HEK293 (cell line): Measurements from ENCODE around the gene DRC3.

Experiments used
- CTCF ChIA-PET: fragments of 350-600 bp; formaldehyde crosslinking; extraction: SDS; loops from one replicate; lab custom pipeline; 2021; ENCODE audit warnings: antibody characterized with exemption; lab: Yijun Ruan, JAX
- POLR2A ChIA-PET: fragments of 300-600 bp; formaldehyde crosslinking; extraction: SDS; loops from one replicate; lab custom pipeline; 2020; ENCODE audit warnings: antibody characterized with exemption, inconsistent platforms; lab: Yijun Ruan, JAX
- H3K27ac ChIP-seq: fragments of 200-500 bp; sonication (Bioruptor generic); 2 replicates; pipeline ENCODE4 v1.5.1; 2014; ENCODE audit warnings: low read depth, low read length, control low read depth, inconsistent platforms; ENCODE audit errors: extremely low read depth
- H3K36me3 ChIP-seq, 2 experiments: fragments of 200-500 bp in 1 of 2; sonication (Bioruptor generic) in 1 of 2; 1 replicate in 1 of 2; 2 replicates in 1 of 2; pipeline ENCODE4 v1.5.1; 2014 to 2017; ENCODE audit warnings: inconsistent platforms in 2 of 2, low read length in 2 of 2; ENCODE audit not compliant: control insufficient read depth in 2 of 2, insufficient read depth in 1 of 2
- H3K4me1 ChIP-seq: fragments of 200-500 bp; sonication (Bioruptor generic); 2 replicates; pipeline ENCODE4 v1.5.1; 2014; ENCODE audit warnings: mild to moderate bottlenecking, low read length, inconsistent platforms; ENCODE audit not compliant: control insufficient read depth, insufficient read depth
- H3K4me3 ChIP-seq: 2 replicates; pipeline ENCODE4 v1.5.1; 2011; ENCODE audit warnings: low read depth, mild to moderate bottlenecking, control low read depth, low read length, moderate library complexity
- H3K9me3 ChIP-seq: fragments of 200-500 bp; sonication (Bioruptor generic); 2 replicates; pipeline ENCODE4 v1.5.1; 2014; ENCODE audit warnings: low read depth, low read length, inconsistent platforms; ENCODE audit not compliant: control insufficient read depth, insufficient read depth
- BCL11A ChIP-seq: fragments of 450-650 bp; formaldehyde crosslinking; IDR thresholded peaks from 2 replicates; pipeline ENCODE4 v1.5.1; 2016; ENCODE audit warnings: low read depth, missing biosample characterization, missing genetic modification characterization
- GLIS2 ChIP-seq: fragments of 450-650 bp; formaldehyde crosslinking; IDR thresholded peaks from 2 replicates; pipeline ENCODE4 v1.5.1; 2016; ENCODE audit warnings: missing biosample characterization, missing genetic modification characterization
- HOXA7 ChIP-seq: sonication (generic); formaldehyde crosslinking; IDR thresholded peaks from 2 replicates; pipeline ENCODE4 v1.8.1; 2022; ENCODE audit warnings: missing genetic modification reagents, borderline replicate concordance
- HOXD13 ChIP-seq: sonication (generic); formaldehyde crosslinking; IDR thresholded peaks from 2 replicates; pipeline ENCODE4 v1.8.0; 2022; ENCODE audit warnings: missing genetic modification reagents, borderline replicate concordance
- IKZF3 ChIP-seq: fragments of 450-650 bp; IDR thresholded peaks from 2 replicates; pipeline ENCODE4 v1.5.0; 2018; ENCODE audit warnings: missing biosample characterization, mild to moderate bottlenecking, missing genetic modification characterization, moderate library complexity
- KLF1 ChIP-seq: fragments of 450-650 bp; formaldehyde crosslinking; IDR thresholded peaks from 2 replicates; pipeline ENCODE4 v1.5.1; 2016; ENCODE audit warnings: missing biosample characterization, missing genetic modification characterization
- KLF16 ChIP-seq: fragments of 450-650 bp; formaldehyde crosslinking; IDR thresholded peaks from 2 replicates; pipeline ENCODE4 v1.5.1; 2017; ENCODE audit warnings: missing biosample characterization, missing genetic modification characterization
- KLF8 ChIP-seq: fragments of 450-650 bp; formaldehyde crosslinking; IDR thresholded peaks from 2 replicates; pipeline ENCODE4 v1.5.1; 2016; ENCODE audit warnings: missing biosample characterization, missing genetic modification characterization
- PRDM1 ChIP-seq: fragments of 450-650 bp; formaldehyde crosslinking; IDR thresholded peaks from 2 replicates; pipeline ENCODE4; 2016; ENCODE audit warnings: missing biosample characterization, missing genetic modification characterization
- SP3 ChIP-seq: fragments of 450-650 bp; formaldehyde crosslinking; IDR thresholded peaks from 2 replicates; pipeline ENCODE4 v1.5.1; 2016; ENCODE audit warnings: missing biosample characterization, missing genetic modification characterization
- SP7 ChIP-seq: fragments of 450-650 bp; formaldehyde crosslinking; IDR thresholded peaks from 2 replicates; pipeline ENCODE4 v1.5.1; 2016; ENCODE audit warnings: missing biosample characterization, missing genetic modification characterization
- ZBTB17 ChIP-seq: fragments of 450-650 bp; formaldehyde crosslinking; IDR thresholded peaks from 2 replicates; pipeline ENCODE4 v1.5.1; 2016; ENCODE audit warnings: missing biosample characterization, missing genetic modification characterization
- ZBTB7A ChIP-seq: fragments of 450-650 bp; formaldehyde crosslinking; IDR thresholded peaks from 2 replicates; pipeline ENCODE4 v1.5.1; 2016; ENCODE audit warnings: low read depth, missing biosample characterization, missing genetic modification characterization
- ZEB2 ChIP-seq: fragments of 450-650 bp; formaldehyde crosslinking; IDR thresholded peaks from 2 replicates; pipeline ENCODE4 v1.5.1; 2016; ENCODE audit warnings: missing biosample characterization, missing genetic modification characterization
- ZNF292 ChIP-seq: fragments of 450-650 bp; formaldehyde crosslinking; IDR thresholded peaks from 2 replicates; pipeline ENCODE4 v1.5.1; 2016; ENCODE audit warnings: low read depth, missing biosample characterization, missing genetic modification characterization, borderline replicate concordance
- ZNF341 ChIP-seq: fragments of 450-650 bp; formaldehyde crosslinking; IDR thresholded peaks from 2 replicates; pipeline ENCODE4; 2016; ENCODE audit warnings: low read depth, missing biosample characterization, missing genetic modification characterization
- ZNF501 ChIP-seq: fragments of 450-650 bp; formaldehyde crosslinking; IDR thresholded peaks from 2 replicates; pipeline ENCODE4 v1.5.1; 2016; ENCODE audit warnings: missing biosample characterization, missing genetic modification characterization
- ZNF530 ChIP-seq: fragments of 450-650 bp; formaldehyde crosslinking; IDR thresholded peaks from 2 replicates; pipeline ENCODE4 v1.5.1; 2016; ENCODE audit warnings: low read depth, missing biosample characterization, missing genetic modification characterization
- ZNF561 ChIP-seq: fragments of 450-650 bp; IDR thresholded peaks from 2 replicates; pipeline ENCODE4 v1.5.1; 2018; ENCODE audit warnings: missing biosample characterization, missing genetic modification characterization, borderline replicate concordance
- ZNF571 ChIP-seq: fragments of 450-650 bp; formaldehyde crosslinking; IDR thresholded peaks from 2 replicates; pipeline ENCODE4 v1.5.0; 2017; ENCODE audit warnings: missing biosample characterization, missing genetic modification characterization
- ZNF660 ChIP-seq: fragments of 450-650 bp; IDR thresholded peaks from 2 replicates; pipeline ENCODE4 v1.5.1; 2018; ENCODE audit warnings: missing biosample characterization, mild to moderate bottlenecking, missing genetic modification characterization
- TF ChIP-seq, protein P1 (sequence below): fragments of 450-650 bp; formaldehyde crosslinking; IDR thresholded peaks from 2 replicates; pipeline ENCODE4 v1.5.1; 2016; ENCODE audit warnings: missing biosample characterization, missing genetic modification characterization
- TF ChIP-seq, protein P2 (sequence below): fragments of 450-650 bp; formaldehyde crosslinking; optimal IDR thresholded peaks from 2 replicates; pipeline ENCODE3; 2016; ENCODE audit warnings: missing biosample characterization, mild to moderate bottlenecking, missing genetic modification characterization
- TF ChIP-seq, protein P3 (sequence below): fragments of 450-650 bp; formaldehyde crosslinking; conservative IDR thresholded peaks from 2 replicates; pipeline ENCODE4 v1.5.1; 2016; ENCODE audit warnings: low read depth, missing biosample characterization, missing genetic modification characterization
- TF ChIP-seq, protein P4 (sequence below): fragments of 450-650 bp; formaldehyde crosslinking; IDR thresholded peaks from 2 replicates; pipeline ENCODE4 v1.5.1; 2016; ENCODE audit warnings: missing biosample characterization, missing genetic modification characterization

Gene DRC3, protein sequence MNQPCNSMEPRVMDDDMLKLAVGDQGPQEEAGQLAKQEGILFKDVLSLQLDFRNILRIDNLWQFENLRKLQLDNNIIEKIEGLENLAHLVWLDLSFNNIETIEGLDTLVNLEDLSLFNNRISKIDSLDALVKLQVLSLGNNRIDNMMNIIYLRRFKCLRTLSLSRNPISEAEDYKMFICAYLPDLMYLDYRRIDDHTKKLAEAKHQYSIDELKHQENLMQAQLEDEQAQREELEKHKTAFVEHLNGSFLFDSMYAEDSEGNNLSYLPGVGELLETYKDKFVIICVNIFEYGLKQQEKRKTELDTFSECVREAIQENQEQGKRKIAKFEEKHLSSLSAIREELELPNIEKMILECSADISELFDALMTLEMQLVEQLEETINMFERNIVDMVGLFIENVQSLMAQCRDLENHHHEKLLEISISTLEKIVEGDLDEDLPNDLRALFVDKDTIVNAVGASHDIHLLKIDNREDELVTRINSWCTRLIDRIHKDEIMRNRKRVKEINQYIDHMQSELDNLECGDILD

DNA sequence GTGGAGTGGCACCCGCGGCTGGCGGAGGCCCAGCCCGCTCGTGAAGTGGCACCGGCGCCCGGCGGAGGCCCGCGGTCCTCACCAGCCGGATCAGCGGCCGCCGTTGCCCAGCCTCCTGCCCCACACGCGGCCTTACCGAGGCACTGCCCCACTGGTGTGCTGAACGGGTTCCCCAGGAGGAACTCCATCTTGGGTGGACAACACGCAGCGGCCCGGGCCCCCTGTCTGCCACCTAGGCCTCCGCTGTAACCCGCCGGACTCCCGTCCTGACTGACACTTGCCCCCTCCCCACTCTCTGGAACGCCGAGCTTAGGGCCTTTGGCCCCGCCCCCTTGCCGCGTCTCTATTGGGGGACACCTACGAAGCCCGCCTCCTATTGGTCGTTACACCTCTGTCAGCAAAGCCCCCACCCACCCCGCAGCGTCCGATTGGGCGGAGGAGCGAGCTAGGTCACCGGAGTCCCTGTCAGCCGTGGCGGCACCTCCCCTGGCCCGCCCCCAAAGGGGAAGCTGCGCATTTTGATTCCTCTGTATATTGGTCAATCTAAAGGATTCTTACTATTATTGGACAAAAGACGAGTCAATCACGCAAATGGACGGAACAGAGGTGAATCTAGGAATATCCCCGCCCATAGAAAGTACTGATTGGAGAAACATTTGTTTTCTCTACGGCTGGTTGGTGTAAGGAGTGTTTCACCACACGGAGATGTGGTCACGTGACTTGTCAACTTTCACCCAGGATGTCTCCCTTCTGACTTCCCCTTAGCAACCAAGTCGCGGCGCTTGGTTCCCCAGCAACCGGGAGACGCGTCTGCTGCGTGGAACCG lies at the start of gene DRC3, which contains the start of gene TOM1L2:
TSS of gene DRC3 (plus strand) at position 737 of the 826 bp plus-strand sequence. CDS start 4,737 bp downstream, outside the sequence.
TSS of gene TOM1L2 (minus strand) at position 275 of the 826 bp plus-strand sequence. CDS start at position 188, 87 bp downstream.
- H3K4me3 ChIP-seq, result peak within 1 kb of the TSS; percentile 82
- no peak within 1 kb of the TSS for H3K27ac ChIP-seq
- peaks cover 17% of the 10 kb centered on the region for H3K4me1 ChIP-seq
- no peaks in the 10 kb centered on the region for H3K36me3 ChIP-seq
- CTCF ChIA-PET, result interaction anchor here (0.6 to 3.1 kb wide), 11 partner anchors 10 to 703 kb away, joined by 3 to 23 read pairs (median 4); no protein-coding TSS in a partner anchor
- POLR2A ChIA-PET, result interaction anchor here (0.5 to 2.1 kb wide), 36 partner anchors 8 to 1060 kb away, joined by 3 to 26 read pairs (median 4); partner anchors contain the start of gene ALKBH5
- H3K9me3 ChIP-seq, result no peaks in the 10 kb centered on the region
- TF ChIP-seq PRDM1 (peak; percentile 99), ZNF341 (tag by site-specific recombination) (peak; percentile 94), ZNF571 (tag by site-specific recombination) (no peak), GLIS2 (peak; percentile 78), IKZF3 (tag by site-specific recombination) (0 out of 2 replicates have a peak, but pooled peaks have one; percentile 27), SP3 (tag by site-specific recombination) (peak; percentile 99), ZNF501 (tag by site-specific recombination) (no peak), ZNF561 (tag by site-specific recombination) (peak; percentile 76; the same call in 1 of the 2 replicates), ZBTB7A (tag by site-specific recombination) (0 out of 2 replicates have a peak, but pooled peaks have one; percentile 62), ZBTB17 (tag by site-specific recombination) (peak; percentile 81), ZEB2 (0 out of 2 replicates have a peak, but pooled peaks have one; percentile 25), KLF16 (peak; percentile 37; the same call in 1 of the 2 replicates), ZNF660 (tag by site-specific recombination) (0 out of 2 replicates have a peak, but pooled peaks have one; percentile 55), HOXD13 (CRISPR knock-in tag) (no peak), ZNF530 (tag by site-specific recombination) (no peak), ZNF292 (0 out of 2 replicates have a peak, but pooled peaks have one; percentile 49), KLF1 (peak; percentile 89), KLF8 (tag by site-specific recombination) (peak; percentile 64), HOXA7 (CRISPR knock-in tag) (no peak), SP7 (tag by site-specific recombination) (peak; percentile 33; the same call in 1 of the 2 replicates), BCL11A (tag by site-specific recombination) (0 out of 2 replicates have a peak, but pooled peaks have one; percentile 46)
- TF ChIP-seq, protein P1, sequence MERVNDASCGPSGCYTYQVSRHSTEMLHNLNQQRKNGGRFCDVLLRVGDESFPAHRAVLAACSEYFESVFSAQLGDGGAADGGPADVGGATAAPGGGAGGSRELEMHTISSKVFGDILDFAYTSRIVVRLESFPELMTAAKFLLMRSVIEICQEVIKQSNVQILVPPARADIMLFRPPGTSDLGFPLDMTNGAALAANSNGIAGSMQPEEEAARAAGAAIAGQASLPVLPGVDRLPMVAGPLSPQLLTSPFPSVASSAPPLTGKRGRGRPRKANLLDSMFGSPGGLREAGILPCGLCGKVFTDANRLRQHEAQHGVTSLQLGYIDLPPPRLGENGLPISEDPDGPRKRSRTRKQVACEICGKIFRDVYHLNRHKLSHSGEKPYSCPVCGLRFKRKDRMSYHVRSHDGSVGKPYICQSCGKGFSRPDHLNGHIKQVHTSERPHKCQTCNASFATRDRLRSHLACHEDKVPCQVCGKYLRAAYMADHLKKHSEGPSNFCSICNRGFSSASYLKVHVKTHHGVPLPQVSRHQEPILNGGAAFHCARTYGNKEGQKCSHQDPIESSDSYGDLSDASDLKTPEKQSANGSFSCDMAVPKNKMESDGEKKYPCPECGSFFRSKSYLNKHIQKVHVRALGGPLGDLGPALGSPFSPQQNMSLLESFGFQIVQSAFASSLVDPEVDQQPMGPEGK, result peak; percentile 89
- TF ChIP-seq, protein P2, sequence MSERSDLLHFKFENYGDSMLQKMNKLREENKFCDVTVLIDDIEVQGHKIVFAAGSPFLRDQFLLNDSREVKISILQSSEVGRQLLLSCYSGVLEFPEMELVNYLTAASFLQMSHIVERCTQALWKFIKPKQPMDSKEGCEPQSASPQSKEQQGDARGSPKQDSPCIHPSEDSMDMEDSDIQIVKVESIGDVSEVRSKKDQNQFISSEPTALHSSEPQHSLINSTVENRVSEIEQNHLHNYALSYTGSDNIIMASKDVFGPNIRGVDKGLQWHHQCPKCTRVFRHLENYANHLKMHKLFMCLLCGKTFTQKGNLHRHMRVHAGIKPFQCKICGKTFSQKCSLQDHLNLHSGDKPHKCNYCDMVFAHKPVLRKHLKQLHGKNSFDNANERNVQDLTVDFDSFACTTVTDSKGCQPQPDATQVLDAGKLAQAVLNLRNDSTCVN (tag by site-specific recombination), result peak; percentile 40
- TF ChIP-seq, protein P3, sequence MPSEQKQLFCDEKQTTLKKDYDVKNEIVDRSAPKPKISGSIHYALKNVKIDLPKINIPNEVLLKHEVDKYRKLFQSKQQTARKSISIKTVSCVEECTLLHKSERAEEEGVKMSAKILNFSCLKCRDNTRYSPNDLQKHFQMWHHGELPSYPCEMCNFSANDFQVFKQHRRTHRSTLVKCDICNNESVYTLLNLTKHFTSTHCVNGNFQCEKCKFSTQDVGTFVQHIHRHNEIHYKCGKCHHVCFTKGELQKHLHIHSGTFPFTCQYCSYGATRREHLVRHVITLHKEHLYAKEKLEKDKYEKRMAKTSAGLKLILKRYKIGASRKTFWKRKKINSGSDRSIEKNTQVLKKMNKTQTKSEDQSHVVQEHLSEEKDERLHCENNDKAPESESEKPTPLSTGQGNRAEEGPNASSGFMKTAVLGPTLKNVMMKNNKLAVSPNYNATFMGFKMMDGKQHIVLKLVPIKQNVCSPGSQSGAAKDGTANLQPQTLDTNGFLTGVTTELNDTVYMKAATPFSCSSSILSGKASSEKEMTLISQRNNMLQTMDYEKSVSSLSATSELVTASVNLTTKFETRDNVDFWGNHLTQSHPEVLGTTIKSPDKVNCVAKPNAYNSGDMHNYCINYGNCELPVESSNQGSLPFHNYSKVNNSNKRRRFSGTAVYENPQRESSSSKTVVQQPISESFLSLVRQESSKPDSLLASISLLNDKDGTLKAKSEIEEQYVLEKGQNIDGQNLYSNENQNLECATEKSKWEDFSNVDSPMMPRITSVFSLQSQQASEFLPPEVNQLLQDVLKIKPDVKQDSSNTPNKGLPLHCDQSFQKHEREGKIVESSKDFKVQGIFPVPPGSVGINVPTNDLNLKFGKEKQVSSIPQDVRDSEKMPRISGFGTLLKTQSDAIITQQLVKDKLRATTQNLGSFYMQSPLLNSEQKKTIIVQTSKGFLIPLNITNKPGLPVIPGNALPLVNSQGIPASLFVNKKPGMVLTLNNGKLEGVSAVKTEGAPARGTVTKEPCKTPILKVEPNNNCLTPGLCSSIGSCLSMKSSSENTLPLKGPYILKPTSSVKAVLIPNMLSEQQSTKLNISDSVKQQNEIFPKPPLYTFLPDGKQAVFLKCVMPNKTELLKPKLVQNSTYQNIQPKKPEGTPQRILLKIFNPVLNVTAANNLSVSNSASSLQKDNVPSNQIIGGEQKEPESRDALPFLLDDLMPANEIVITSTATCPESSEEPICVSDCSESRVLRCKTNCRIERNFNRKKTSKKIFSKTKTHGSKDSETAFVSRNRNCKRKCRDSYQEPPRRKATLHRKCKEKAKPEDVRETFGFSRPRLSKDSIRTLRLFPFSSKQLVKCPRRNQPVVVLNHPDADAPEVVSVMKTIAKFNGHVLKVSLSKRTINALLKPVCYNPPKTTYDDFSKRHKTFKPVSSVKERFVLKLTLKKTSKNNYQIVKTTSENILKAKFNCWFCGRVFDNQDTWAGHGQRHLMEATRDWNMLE (tag by site-specific recombination), result peak; percentile 82
- TF ChIP-seq, protein P4, sequence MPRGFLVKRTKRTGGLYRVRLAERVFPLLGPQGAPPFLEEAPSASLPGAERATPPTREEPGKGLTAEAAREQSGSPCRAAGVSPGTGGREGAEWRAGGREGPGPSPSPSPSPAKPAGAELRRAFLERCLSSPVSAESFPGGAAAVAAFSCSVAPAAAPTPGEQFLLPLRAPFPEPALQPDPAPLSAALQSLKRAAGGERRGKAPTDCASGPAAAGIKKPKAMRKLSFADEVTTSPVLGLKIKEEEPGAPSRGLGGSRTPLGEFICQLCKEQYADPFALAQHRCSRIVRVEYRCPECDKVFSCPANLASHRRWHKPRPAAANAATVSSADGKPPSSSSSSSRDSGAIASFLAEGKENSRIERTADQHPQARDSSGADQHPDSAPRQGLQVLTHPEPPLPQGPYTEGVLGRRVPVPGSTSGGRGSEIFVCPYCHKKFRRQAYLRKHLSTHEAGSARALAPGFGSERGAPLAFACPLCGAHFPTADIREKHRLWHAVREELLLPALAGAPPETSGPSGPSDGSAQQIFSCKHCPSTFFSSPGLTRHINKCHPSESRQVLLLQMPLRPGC (tag by site-specific recombination), result 0 out of 2 replicates have a peak, but pooled peaks have one; percentile 16
